ENCODE measurements around the gene STK39.

STK39 gene

GRCh38 chr2:167986223-167986622, 261.2 kb downstream of the STK39 start:
- no peak for DNase-seq

GRCh38 chr2:167981945-167982344, 265.4 kb downstream of the STK39 start:
- no peak for DNase-seq

DNA sequence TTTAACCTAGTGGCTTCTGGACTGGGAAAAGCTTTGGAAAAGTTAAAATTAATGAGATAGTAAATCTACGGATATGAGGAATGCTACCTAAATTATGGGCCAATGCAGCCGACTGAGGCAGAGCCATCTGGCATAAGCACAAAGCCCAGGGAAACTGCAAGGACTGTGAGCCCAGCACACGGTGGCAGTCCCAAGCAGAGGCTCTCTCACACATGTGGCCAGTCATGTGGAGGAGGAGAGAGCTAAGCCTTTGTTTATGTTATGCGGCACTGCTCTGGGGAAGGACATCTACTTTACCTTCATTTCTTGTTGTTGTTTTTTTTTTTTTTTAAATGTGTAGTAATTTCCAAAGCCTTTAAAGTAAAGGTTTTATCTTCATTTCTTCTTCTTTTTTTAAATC, 267.0 kb downstream of the STK39 start:
- no peak for DNase-seq

GRCh38 chr2:167972746-167973145, 274.6 kb downstream of the STK39 start:
- DNase-seq: no peak

GRCh38 chr2:167972020-167972419, 275.4 kb downstream of the STK39 start:
- DNase-seq: no peak

GRCh38 chr2:167966937-167967913, 280.2 kb downstream of the STK39 start:
- no peak for DNase-seq

DNA sequence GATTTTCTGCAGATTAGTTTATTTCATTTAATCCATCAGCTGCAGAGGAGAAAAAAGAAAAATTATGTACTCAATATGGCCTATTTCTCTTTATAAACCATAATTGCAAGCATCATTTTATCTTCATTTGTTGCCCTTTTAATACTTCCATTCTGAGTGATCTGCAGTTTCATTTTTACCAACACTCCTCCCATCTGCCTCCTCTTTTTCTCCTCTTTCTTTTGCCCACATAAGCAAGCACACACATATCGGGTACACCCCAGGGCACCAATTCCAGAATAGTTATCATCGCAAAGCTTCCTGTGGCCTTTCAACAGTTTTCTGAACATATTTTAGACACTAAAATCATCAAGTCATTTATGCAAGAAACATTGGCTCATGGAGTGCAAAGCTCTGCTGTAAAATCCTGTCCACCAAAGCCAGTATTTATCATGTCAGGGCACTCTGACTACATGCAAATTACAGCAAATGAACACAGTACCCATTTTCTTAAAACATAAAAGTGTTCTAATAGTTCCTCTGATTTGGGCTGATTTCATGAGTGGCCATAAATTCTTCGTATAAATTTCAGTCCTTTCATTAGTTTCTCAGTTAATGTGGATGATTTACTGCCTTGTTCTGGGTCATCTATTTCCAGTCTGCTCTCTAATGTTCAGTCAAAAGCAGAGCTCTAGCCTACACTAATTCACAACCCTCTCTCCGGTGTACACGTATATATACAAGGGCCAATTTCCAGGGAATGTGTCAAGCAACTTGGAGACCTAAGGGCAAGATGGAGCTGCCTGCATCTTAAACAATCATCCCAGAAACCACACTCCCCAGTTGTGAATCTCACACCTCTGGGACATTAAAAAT, 281.3 kb downstream of the STK39 start:
- no peak for DNase-seq

- DNase-seq: no peak
Measured at GRCh38 chr2:167964650-167965413, 282.6 kb downstream of the STK39 start.

GRCh38 chr2:167963899-167964649, 283.3 kb downstream of the STK39 start:
- no peak for DNase-seq

DNA sequence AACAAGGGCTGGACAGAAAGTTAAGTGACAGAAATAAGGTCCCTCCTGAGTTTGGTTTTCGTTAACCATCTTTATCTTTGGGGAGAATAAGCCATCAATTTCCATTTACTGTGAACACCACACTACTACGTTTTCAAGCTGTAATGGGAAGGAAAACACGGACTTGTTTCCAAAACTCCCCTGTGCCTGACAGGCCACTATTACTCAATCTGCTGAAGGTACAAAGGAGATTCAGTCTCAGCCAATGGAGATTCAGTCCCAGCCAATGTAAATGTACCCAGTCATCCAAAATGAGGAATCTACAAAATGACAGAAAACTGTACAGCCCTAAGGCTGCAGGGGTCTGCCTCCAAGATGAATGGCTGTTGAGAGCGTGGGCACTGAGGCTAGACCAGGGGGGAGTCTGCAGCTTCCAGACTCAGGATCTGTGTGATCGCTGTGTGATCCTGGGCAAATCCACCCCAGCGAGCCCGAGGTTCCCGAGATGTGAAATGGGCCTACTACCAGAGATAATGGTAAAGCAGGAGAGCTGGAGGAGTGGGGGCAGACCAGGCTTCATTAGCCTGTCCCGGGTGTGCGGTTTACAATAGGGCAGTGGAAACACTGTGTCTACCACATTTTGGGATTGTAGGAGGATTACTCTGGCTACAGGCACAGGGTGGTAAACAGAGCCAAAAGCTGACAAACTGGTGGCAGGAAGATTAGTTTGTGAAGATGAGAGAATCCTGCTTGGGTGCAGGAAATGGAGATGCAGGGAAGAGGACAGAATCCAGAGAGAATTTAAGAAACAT, 284.8 kb downstream of the STK39 start:
- no peak for DNase-seq

DNA sequence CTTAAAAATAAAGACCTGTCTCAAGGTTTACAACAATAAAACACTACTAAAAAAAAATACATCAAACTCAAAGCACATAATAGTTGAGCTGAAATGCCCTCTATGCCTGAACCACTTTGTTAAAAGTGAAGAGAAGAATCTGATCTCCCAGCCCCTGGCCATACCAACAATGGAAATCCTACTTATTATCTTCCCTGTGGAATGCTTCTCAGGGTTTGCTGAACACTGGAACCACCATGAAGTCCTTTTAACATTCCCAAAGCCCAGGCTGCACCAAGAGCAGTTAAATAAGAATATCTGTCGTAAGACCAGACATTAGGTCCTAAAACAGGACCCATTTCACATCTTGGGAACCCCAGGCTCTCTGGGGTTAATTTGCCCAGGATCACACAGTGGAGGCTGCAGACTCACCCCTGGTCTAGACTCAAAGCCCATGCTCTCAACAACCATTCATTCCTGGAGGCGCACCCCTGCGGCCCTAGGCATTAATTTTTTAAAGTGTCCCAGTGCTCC, 285.8 kb downstream of the STK39 start:
- DNase-seq: no peak

GRCh38 chr2:167960089-167960747, 287.2 kb downstream of the STK39 start:
- DNase-seq: no peak

- no peak for DNase-seq
Measured at GRCh38 chr2:167957662-167958061, 289.7 kb downstream of the STK39 start.

- no peak for DNase-seq
Measured at GRCh38 chr2:167955264-167955906, 292.0 kb downstream of the STK39 start.

DNA sequence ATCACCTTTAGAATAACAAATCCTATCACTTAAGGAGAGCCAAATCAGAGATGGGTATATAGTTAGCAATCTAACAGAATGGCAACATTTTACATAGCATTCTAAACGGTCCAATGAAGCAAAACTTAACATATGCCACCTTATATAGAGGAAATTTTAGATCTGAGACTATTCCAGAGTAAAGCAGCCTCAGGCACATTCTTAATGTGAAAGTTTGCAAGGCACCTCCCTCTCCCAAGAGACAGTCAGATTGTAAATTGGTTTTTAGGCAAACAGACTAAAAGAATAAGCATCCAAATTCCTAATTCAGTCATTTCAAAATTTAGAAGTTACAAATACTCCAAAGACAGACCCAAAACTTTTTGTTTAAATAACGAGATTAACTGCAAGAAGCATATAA, 292.9 kb downstream of the STK39 start:
- no peak for DNase-seq

GRCh38 chr2:167953776-167954175, 293.6 kb downstream of the STK39 start:
- no peak for DNase-seq

DNA sequence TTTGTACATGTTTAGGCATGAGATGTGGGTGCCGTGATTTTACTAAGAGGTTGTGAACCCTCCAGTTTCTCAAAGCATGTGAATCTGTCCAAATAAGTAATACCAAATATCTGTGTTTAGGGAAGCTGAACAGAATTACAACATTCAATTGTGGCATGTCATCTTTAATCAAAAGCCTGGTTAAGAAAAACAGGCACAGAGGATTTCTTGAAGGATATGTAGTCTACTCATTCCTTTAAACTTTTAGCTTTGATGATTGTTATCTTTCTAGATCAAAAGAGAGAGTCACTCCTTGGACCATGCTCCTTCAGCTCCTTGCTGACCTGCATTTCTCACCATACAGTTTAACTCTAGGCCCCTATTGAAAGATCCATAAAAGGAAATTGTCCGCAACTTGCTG, 296.8 kb downstream of the STK39 start:
- no peak for DNase-seq

DNA sequence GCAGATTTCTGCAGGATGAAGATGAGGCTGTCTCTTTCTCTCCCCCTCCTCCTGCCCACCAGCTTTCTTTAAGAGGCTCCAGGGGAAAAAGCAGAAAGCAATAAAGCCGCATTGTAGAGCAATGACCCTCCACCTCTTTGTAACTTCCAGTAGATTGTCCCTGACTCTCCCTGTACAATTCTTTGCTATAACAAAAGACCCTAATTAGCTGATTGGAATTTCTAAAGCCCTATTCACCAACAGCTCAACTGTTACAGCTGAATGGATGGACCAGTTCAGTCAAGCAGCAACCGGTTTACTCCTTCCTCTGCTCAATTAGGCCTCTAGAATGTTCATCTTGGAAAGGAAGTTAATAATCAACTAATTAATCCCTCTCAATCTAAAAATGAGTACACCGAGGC, 301.0 kb downstream of the STK39 start:
- DNase-seq: no peak

DNA sequence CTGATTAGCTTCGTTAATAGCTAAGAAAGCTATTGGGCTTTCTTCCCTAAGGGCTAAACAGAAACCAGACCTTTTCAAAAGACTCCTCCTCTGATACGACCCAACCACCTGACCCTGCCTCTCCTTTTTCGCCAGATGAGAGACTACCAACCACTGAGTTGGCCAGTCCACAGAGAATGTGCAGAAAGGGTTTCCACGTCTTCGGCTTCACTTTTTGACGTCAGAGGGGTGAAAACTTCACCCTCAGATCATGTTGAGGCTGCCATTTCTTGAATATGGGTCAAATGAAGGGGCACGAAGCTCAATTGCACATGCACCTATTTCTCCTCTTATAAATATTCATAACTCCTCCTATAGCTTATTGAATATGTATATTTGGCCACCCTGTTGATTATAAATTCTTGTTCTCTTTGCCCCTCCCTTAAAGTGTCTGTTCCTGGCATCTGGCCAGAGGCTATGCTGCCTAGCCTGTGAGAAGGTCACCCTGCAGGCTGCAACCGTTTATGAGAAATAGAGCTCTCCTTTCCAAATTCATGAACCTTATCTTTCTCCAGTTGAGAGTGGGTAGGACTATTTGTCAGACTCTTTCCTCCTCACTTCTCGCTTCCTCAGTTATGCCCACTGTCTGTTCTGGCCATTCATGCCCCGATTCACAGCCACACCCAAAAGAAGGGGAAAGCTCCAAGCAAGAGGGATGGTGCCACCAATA, 301.6 kb downstream of the STK39 start:
- DNase-seq: no peak

All from NCI-H510A (cell line).